GM12892 (cell line): ENCODE measurements around the gene ABI1.
A peak's percentile ranks its signal among the peaks of the same experiment; 100 is the strongest.

Experiments
- DNase-seq: peaks from one replicate; pipeline ENCODE4 v3.0.0; 2011; ENCODE audit not compliant: insufficient read length
- FAIRE-seq: peaks from 2 replicates; lab custom pipeline; 2011; peaks lifted over from hg19 to GRCh38; lab: Jason Lieb, UNC
- POLR2A ChIP-seq: IDR thresholded peaks from 2 replicates; pipeline ENCODE4 v1.6.1; 2011; ENCODE audit warnings: low read depth, low read length, control low read depth
- POLR2AphosphoS5 ChIP-seq: IDR thresholded peaks from 2 replicates; pipeline ENCODE4 v1.6.1; 2011; ENCODE audit warnings: low read depth, low read length, control low read depth
- TAF1 ChIP-seq: IDR thresholded peaks from 2 replicates; pipeline ENCODE4 v1.6.1; 2011; ENCODE audit warnings: low read depth, mild to moderate bottlenecking, control low read depth, low read length, borderline replicate concordance

Gene ABI1

DNA sequence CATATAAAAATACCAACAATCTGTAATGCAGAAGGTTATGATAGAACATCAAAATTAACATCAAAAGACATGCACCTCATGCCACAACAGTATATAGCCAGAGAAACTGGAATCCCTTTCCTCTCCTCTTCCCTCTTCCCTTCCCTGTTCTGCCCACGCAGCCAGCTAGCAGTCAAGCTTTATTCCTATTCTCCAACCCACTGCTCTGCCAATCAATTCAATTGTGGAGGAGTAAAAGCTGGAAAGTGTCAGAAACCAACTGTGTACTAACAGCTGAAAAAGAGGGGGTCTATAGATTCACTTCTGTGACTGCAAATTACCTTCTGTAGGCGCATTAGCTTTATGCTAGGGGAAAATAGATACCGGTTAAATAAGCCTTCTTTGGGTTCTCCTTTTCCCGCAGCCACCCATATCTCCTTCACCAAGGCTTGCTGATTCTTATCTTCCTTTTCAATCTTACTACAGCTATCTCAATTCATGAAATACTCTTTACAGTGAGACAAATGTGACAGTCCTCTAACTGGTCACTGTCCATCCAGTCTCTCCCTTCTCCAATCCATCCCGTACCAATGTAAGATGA, 16.3 kb downstream of the ABI1 start:
- TF ChIP-seq TAF1 = no peak
- no peak for TF ChIP-seq POLR2AphosphoS5
- no peak for TF ChIP-seq POLR2A
- peak; percentile 9 for FAIRE-seq
- DNase-seq = no peak

DNA sequence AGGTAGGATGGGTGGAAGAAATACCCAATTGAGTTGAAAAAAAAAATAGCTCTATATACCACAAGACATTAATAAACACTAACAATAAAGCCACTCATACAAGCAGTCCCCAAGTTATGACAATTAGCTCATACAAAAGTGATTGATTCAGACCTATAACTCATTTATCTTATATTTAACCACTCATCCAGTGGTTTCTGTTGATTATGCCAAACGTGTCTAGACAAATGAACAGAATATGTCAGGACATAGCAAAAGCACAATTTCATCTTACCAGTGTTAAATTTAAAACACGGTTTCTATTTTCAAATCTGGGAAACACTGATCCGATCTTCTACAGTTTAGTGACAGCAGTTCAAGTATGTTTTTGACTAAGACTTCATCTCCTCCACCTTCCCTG, 17.0 kb downstream of the ABI1 start:
- no peak for FAIRE-seq
- no peak for TF ChIP-seq TAF1
- TF ChIP-seq POLR2A = no peak
- no peak for TF ChIP-seq POLR2AphosphoS5
- no peak for DNase-seq

DNA sequence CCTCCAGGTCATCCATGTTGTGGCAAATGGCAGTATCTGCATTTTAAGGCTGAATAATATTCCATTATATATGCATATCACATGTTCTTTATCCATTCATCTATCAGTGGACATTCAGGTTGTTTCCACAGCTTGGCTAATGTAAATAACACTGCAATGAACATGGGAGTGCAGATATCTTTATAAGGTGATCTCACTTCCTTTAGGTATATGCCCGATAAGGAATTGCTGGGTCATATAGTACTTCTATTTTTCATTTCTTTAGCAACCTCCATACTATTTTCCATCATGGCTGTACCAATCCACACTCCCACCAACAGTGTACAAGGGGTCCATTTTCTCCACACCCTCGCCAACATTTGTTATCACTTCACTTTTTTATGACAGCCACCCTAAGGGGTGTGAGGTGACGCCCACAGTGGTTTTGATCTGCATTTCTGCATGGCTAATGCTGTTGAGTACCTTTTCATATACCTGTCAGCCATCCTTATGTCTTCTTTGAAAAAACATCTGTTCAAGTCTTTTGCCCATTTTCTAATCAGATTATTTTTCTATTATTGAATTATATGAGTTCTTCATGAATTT, 18.9 kb downstream of the ABI1 start:
- DNase-seq (no peak), FAIRE-seq (peak; percentile 63)
- TF ChIP-seq POLR2AphosphoS5 (no peak), TAF1 (no peak)

DNA sequence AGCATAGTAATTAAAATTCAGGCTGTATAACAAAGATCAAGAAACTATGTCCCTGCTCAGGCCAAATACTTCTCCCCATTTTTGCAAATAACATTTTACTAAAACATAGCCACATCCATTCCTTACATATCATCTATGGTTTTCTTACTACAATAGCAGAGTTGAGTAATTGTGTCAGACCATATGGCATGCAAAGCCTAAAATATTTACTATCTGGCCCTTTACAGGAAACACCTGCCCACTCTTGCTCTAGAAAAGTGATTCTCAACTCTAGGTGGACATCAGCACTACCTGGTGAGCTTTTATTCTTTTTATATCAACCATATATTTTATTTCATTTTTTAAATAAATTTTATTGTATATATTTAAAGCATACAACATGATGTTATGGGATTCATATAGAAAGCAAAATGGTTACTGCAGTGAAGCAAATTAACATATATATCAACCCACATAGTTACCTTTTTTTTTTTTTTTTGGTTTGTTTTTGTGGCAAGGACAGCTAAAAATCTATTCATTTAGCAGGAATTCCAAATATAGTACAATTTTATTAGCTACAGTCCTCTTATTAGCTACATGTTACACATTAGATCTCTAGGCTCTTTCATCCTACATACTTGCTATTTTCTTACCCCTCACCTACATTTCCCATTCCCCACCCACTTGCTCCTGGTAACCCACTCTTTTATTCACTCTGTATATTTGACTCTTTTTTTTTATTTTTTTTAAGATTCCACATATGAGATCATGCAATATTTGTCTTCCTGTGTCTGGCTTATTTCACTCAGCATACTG, 19.6 kb downstream of the ABI1 start:
- no peak for FAIRE-seq
- no peak for TF ChIP-seq TAF1
- TF ChIP-seq POLR2AphosphoS5 = no peak
- no peak for TF ChIP-seq POLR2A
- no peak for DNase-seq

DNA sequence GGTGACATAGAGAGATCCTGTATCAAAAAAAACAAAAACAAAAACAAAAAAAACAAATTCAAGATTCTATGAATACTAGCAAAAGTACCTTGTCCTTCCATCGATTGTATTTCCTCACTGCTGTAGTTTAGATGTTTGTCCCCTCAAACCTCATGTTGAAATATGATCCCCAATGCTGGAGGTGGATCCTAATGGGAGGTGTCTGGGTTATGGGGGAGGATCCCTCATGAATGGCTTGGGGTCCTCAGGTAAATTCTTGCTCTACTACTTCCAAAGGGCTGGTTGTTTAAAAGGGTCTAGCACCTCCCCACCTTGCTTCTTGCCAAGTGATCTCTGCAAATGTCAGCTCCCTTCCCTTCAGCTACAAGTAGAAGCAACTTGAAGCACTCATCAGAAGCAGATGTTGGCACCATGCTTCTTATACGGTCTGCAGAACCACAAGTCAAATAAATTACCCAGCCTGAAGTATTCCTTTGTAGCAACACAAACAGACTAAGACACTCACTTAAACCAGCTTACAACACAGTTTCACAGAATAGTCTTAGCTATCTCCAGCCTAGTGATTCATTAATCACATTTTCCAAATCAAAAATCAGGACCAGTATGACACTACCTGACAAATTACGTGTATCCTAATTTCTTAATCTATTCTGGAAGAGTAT, 20.7 kb downstream of the ABI1 start:
- TF ChIP-seq TAF1 (no peak), POLR2AphosphoS5 (no peak), POLR2A (no peak)
- FAIRE-seq (no peak), DNase-seq (no peak)

DNA sequence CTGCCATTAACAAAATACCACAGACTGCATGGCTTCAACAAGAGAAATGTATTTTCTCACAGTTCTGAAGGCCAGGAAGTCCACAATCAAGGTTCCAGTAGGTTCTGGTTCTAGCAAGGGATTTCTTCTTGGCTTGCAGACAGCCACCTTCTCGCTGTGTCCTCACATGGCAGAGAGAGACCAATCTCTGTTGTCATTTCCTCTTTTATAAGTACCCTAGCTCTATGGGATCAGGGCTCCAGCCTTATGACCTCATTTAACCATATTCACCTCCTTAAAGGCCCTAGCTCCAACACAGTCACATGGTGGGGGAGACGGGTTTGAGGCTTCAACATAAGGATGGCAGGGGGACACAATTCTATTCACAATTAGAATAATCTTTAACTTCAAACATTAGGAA, 23.6 kb downstream of the ABI1 start:
- DNase-seq (no peak), FAIRE-seq (peak; percentile 9)
- TF ChIP-seq POLR2AphosphoS5 (no peak), TAF1 (no peak), POLR2A (no peak)

DNA sequence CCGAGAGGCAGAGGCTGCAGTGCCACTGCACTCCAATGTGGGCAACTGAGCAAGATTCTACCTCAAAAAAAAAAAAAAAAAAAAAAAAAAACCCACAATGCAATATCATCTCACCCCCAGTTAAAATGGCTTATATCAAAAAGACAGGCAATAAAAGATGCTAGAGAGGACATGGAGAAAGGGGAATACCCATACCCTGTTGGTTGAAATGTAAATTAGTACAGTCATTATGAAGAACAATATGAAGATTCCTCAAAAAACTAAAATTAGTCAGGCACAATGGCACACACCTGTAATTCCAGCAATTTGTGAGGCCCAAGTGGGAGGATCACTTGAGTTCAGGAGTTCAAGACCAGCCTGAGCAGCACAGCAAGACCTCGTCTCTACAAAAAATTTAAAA, 25.7 kb downstream of the ABI1 start:
- no peak for TF ChIP-seq POLR2A
- no peak for TF ChIP-seq TAF1
- no peak for TF ChIP-seq POLR2AphosphoS5
- DNase-seq (no peak), FAIRE-seq (no peak)

DNA sequence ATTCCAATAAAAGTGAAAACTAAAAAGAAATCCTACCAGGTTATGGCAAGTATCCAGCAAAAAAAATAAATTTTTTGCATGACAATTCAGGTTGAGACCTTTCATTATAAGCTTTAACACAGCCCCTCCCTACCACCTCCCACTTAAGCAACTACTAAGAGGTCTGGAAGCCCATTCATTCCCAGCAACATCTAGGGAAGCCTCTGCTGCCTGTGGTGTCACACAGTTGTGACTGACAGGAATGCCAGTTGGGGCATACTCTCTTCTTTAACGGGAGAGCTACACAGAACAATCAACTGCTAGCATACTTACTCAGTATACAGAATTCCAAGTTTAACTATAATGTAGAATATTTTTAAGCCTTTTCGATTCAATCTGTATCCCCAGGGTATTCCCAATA, 27.8 kb downstream of the ABI1 start:
- TF ChIP-seq POLR2AphosphoS5 (no peak), TAF1 (no peak), POLR2A (no peak)
- FAIRE-seq (no peak), DNase-seq (no peak)

DNA sequence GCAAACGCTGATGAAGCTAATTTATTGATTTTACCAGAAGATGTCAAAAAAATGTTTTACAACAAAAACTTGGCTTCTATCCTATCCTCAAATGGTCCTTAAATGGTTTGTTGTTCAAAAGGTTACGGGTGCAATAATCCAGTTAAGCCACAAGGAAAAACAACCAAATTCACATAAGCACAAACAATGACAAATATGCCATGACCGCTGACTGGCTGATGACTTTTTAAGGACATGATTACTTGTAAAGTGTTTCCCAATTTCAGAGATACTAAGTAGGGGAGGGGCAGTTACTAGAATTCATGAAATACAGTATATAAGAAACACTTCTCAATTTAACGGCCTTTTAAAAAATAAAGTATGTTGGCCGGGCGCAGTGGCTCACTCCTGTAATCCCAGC, 28.8 kb downstream of the ABI1 start:
- no peak for FAIRE-seq
- no peak for DNase-seq
- TF ChIP-seq POLR2A (no peak), TAF1 (no peak), POLR2AphosphoS5 (no peak)

DNA sequence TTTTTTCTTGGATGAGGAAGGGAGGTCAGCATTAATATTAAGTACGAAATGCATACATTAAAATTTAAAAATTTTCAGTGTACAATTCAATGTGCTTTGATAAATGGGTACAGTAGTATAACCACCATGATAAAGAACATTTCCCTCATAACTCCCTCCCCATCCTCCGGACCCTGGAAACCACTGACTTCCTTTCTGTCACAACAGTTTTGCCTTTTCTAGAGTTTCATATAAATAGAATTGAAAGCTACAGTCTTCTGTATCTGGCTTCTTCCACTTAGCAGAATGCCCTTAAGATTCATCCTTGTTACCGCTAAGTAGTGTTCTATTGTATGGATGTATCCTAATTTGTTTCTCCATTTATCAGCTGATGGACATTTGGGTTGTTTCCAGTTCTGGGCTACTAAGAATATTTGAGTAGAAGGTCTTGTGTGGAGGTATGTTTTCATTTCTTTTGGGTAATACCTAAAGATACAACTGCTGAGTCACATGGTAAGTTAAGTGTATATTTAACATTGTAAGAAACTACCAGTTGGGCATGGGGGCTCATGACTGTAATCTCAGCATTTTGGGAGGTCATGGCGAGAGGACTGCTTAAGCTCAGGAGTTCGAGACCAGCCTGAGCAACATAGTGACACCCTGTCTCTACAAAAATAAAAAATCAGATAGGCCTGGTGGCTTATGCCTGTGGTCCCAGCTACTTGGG, 30.8 kb downstream of the ABI1 start:
- no peak for FAIRE-seq
- DNase-seq = no peak

DNA sequence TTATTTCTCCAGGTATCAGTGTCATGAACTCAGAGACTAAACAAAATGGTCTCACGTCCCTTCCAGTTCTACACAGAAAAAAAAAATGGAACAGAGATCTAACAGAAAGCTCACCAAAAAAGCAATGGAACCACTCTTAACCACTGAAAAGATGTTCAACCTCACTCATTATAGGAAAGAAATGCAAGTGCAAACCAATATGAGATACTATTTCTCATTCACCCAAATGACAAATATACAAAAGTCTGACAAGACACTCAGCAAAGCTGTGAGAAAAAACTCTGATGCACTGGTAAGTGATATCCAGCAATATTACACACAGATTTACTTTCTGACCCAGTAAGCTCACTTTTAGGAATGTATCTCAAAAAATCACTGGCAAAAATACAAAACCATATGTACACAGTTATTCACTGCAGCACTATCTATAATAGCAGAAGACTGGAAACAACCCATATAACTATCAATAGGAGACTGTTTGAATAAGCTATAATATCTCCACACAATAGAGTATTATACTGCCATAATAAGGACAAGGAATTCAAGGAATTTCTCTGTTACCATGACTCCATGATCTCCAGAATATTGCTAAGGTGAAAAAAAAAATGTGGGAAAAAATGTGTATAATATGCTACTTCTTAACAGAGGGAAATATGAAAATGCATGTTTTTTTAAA, 36.6 kb downstream of the ABI1 start:
- FAIRE-seq = no peak
- DNase-seq = no peak
- TF ChIP-seq TAF1 = no peak
- TF ChIP-seq POLR2AphosphoS5 = no peak
- TF ChIP-seq POLR2A = no peak

More for the DNA sequence above, 30.8 kb downstream of the ABI1 start:
- TF ChIP-seq POLR2A (no peak), TAF1 (no peak), POLR2AphosphoS5 (no peak)
